SH-SY5Y (cell line): ENCODE results near the gene KICS2.

Experiments used
- GATA2 ChIP-seq: IDR thresholded peaks from 2 replicates; pipeline ENCODE4 v1.6.1; 2011; ENCODE audit warnings: mild to moderate bottlenecking, low read depth, low read length
- GATA3 ChIP-seq: IDR thresholded peaks from 2 replicates; pipeline ENCODE4 v1.6.1; 2011; ENCODE audit warnings: low read depth, mild to moderate bottlenecking, low read length, moderate library complexity

DNA sequence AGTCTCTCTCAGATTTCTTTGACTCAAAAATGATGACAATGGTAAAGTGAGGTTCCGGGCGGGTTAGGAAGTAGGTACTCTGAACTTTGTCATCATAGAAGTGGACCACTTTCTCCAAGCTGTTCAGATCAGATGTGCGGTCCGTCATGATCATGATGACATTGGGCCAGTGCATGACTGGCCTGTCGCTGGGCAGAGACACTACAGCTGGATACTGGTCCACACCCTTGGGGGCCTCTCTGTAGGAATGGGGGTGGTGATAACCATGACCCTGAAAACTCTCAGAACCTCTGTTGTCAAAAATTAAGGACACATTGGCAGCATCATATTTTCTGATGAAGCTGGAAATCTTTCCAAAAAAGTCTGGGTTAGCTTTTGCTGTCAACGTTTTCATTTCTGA is 28.2 kb downstream of the KICS2 start:
- no peak for TF ChIP-seq GATA2
- no peak for TF ChIP-seq GATA3
